HG02852 (cell line): ENCODE measurements around the gene ASB5.
"Not testable (repeated sequence)": the region's sequence is repeated elsewhere in the genome, so short reads cannot be mapped to it uniquely, and the experiment has no call there.

Source experiments
- ATAC-seq: cut with Tn5 transposase; IDR thresholded peaks from one replicate; pipeline ENCODE4 v1.9.1; 2021; ENCODE audit warnings: mild to moderate bottlenecking, moderate library complexity; ENCODE audit not compliant: unreplicated experiment

ASB5 gene

DNA sequence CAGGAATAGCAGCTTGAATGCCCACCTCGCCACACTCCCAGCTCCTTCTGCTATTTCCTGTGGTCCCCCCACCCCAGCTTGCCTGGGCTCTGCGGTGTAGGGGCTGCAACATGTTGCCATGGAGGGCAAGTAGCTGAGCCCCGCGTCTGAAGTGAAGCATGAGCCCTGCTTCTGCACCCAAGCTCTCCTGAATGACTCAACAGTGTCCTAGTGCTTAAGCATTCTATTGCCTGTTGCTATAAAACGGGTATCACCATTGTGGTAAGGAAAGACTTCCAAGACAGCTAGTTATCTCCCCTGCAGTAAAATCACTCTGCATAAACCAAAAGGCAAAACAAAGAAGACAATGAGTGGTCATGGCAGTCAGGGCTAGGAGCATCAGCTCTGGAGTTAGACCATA is 42.3 kb downstream of the ASB5 start:
- ATAC-seq, result no peak

DNA sequence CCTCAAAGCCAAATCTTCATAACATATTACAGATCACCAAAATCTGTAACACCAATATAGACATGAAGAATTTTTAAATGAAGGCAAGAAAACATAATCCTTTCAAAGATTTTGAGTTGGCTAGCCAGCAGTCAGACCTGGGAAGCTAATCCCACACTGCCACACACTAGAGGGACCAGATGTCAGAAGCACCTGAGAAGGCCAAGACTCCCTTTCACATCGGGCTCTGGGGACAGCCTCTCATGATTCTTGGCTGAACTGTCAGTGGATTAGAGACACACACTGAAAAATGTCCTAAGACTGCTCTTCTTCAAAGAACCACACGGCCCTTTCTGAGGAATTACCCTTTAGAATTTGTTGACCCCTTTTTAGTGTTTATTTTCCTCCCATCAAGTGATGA is 45.5 kb downstream of the ASB5 start:
- no peak for ATAC-seq

DNA sequence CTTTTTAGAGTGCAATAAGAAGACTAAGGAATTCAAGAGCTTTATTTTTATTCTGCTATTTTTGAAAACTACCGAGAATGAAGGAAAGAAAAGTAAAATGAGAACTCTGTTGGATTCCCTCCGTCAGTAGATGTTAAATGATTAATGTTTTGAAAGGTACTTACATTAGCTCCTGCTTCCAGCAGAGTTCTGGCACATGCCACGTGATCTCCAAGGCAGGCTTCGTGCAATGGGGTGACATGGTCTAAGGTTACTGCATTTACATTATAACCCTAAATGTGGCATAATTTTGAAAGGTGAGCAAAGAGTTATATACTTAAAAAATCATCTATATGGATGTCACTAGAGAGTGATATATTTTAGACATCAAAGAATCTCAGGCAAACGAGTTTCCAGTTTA is 46.9 kb downstream of the ASB5 start:
- no peak for ATAC-seq

DNA sequence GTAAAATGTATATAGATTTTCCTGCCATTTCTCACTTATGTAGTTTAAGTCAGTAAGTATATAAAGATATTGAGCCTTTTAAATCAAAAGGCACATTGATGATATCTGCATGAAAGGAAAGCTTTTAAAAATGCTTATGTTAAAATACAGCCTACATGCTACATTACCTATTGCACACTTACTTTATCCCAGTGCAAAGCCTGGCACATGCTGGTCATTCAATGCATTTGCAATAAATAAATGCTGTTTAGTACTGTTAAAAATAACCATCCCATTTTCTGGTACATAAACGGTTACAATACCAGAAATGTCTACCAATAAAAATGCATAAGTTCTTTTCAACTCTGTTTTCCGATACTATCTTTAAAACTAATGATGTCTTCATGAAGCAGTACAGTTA is 51.5 kb downstream of the ASB5 start:
- ATAC-seq, result no peak

GRCh38 chr4:176212351-176212750 is 56.7 kb downstream of the ASB5 start:
- not testable (repeated sequence) for ATAC-seq

DNA sequence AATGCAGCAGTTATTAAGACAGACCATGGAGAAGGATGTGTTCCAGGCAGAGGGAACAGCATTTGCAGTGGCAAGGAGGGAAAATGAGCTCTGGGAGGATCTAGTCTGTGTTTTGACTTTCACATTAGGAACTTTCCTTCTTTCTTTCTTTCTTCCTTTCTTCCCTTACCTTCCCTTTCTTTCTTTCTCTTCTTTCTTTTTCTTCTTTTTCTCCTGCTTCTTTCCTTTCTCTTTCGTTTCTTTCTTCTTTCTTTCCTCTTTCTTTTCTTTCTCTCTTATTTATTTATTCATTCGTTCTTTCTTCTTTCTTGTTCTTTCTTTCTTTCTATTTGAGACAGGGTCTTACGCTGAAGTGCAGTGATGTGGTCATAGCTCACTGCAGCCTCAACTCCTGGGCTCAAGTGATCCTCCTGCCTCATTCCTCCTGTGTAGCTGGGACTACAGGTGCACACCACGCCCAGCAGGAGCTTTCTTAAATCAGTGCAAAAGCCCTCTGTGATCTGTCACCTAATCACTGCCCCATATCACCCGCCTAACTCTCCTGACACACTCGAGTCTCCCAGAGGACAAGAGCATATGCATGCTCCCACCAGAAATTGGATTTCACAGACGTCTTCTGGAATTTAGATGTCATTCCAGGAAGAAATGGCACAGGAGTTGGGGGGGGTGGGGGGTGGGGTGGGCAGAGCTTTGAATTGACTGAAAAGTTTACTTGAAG is 58.3 kb downstream of the ASB5 start:
- ATAC-seq, result no peak

DNA sequence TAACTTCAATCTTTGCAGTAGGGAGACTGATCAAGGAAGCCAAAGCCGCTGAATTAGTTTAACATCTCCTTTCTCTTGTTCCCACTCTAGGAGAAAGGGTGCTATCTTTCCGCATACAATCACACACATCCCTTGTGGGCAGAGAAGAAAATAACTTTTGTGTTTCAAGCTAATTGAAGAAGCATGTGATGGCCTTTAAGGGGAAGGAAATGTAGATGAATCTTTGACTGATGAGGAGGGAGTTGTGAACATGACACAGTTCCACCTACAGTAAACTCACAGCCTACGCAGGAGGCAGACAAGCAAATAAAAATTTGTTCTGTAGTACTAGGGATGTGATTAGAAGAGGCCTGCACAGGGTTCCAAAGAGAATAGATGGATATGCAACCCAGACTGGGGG is 58.9 kb downstream of the ASB5 start:
- ATAC-seq, result no peak

DNA sequence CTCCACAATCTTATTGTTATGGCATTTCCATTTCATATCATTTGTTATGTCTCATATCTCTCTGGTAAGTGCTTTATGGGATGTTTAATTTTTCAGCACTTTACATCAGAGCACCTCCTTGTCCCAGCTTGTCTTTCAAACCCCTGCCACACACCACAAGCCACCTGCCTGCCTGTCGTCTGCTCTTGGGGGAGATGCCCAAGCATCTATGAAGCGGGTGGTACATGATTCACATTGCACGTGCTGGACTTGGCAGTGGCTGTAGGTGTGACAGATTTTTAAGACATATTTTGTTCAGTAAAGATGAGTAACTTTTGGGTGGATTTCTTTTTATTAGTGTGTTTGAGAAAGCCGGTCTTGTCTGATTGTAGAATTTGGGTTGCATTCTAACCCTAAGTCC is 59.5 kb downstream of the ASB5 start:
- ATAC-seq, result no peak

GRCh38 chr4:176207839-176208238 is 61.2 kb downstream of the ASB5 start:
- no peak for ATAC-seq

GRCh38 chr4:176205299-176205698 is 63.7 kb downstream of the ASB5 start:
- ATAC-seq, result no peak

DNA sequence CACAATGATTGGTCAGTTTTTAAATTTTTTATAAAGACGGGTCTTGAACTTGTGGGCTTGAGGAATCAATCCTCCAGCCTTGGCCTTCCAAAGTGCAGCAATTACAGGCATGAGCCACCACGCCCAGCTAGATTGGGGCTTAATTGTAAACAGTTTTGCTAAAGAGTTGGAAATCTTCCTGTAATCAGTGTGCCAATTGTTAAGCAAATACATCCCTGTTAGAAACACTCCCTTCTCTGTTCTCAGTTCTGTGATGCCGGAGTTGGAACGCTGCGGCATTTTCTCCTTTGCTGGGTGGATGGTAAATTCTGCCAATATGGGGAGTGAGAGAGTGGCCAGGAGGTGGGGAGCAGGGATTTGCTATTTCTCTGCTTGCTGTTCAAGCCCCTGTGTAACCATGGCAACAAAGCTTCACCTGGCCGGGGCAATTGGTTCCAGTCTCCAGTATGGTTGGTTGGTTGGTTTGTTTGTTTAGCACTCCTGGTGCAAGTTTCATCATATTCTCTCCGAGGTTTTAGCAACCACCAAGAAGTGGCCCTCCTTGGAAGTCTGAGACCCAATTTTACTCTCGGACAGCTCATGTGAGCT is 70.6 kb downstream of the ASB5 start:
- ATAC-seq, result no peak

DNA sequence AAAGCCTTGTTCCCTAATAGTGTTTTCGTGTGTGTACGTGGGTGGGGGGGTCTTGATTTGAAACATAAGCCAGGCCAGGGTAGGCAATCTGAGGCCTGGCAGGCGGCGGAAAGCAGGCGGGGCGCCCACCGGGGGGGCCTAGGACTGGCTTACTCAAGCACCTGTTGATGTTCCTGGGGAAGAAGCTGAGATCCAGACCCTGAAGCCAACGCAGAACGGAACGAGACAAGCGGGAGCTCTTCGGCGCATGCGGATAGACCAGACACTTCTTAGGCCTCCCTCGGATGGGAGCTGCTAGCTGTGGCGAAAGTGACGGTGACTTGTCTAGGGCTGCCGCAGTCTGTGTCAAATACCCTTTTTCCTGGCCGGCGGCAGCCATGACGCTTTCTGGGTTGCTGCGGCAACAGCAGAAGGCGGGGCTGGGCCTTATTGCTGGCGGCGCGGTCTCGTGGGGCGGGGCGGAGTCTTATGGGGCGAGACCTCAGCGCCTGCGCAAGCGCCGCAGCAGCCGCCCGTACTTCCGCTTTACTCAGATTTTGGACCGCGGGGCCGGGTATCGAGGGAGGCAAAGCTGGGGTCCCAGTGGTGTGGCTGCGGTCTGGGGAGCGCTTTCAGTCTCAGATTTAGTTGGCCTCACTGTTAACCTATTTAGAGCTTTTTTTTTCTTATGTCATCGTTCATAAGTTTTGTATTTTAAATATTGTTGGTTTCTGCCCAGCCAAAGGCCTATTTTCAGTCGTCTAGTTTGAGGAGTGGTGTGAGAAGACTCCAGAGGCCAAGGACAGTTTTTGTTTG is 73.6 kb downstream of the ASB5 start, which contains the start of gene SPATA4:
Gene SPATA4 (minus strand): TSS at position 402 of the 795 bp plus-strand sequence. CDS start 23 bp downstream, at position 379.
- peak; percentile 98 for ATAC-seq

DNA sequence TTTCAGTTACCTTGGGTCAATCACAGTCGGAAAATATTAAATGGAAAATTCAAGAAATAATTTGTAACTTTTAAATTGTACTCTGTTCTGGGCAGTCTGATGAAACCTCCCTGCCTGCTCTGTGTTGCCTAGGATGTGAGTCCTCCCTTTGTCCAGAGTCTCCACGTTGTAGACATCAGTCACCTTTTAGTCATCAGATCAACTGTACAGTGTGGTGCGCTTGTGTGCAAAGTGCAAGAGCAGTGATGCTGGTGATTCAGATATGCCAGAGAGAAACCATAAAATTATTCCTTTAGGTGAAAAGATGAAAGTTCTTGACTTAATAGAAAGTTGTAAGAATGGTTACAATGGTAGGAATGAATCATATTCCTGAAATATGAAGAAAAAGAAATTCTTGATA is 75.1 kb downstream of the ASB5 start:
- no peak for ATAC-seq

GRCh38 chr4:176193126-176193525 is 75.9 kb downstream of the ASB5 start:
- no peak for ATAC-seq

GRCh38 chr4:176191974-176192373 is 77.0 kb downstream of the ASB5 start:
- ATAC-seq, result no peak

DNA sequence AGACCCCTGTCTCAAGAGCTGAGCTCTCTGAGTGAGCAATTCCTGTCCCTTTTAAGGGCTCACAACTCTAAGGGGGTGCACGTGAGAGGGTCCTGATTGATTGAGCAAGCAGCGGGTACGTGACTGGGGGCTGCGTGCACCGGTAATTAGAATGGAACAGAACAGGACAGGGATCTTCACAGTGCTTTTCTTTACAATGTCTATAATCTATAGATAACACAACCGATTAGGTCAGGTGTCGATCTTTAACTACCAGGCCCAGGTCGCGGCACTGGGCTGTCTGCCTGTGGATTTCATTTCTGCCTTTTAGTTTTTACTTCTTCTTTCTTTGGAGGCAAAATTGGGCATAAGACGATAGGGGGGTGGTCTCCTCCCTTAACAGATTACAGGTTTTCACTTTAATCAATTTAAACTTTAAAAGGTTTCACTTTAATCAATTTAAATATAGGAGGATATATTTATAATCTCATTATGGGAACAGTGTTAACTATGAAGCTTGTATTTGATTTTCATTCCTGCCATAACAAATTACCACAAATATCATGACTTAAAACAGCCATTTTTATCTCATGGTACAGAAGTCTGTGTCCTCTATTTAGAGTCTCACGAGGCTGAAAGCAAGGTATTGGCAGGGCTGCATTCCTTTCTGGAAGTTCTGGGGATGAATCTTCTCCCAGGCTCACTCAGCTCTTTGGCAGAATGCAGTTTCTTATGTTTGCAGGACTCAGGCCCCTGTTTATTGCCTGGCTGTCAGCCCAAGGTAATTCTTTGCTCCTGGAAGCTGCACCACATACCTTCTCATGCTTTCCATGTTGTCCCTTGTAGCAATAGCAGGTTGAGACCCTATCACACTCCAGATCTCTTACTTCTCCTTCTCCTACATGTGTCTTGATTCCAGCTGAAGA is 78.9 kb downstream of the ASB5 start:
- ATAC-seq, result no peak

GRCh38 chr4:176188654-176189053 is 80.4 kb downstream of the ASB5 start:
- ATAC-seq, result no peak

- ATAC-seq, result no peak
Measured at GRCh38 chr4:176187624-176188023, 81.4 kb downstream of the ASB5 start.

DNA sequence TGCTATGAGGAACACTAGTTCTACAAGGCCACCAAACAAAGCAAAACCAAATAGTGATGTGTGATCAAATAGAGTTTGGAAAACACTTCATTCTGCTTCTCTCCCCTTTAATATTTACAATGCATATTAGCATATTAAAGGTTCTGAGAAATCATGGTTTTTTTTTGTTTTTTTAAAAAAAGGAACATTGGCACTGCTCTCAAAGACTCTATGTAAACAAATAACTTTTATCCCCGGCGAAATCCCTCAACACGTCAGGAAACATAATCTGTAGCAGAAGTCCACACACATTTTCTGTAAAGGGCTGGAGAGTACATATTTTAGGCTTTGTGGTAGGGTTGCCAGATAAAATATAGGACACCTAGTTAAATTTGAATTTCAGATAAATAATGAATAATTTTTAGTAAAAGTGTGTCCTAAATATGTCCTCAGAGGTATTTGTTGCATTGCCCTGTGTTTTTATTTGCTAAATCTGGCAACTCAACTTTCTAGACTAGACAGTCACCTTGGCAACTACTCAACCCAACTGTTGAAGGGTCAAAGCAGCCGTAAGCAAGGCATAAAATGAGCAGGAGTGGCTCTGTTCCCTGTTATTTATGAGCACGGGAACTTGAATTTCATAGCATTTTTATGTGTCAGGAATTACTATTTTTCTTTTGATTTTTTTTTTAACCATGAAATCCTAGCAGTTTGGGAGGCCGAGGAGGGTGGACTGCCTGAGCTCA is 82.2 kb downstream of the ASB5 start:
- ATAC-seq, result no peak

GRCh38 chr4:176186067-176186466 is 83.0 kb downstream of the ASB5 start:
- ATAC-seq, result no peak
